CD4-positive, alpha-beta memory T cell (primary cell): ENCODE measurements around the gene APMAP. TPM values are rescaled to one million over a fixed set of nuclear protein-coding genes. Genes with fewer than 3 reads are reported as not detected.
"Not testable (repeated sequence)": the region's sequence is repeated elsewhere in the genome, so short reads cannot be mapped to it uniquely, and the experiment has no call there.

Experiments
- CTCF ChIA-PET: fragments of 350-600 bp; sonication (Branson Sonifier 250); formaldehyde crosslinking; loops from one replicate; lab custom pipeline; 2021; ENCODE audit warnings: inconsistent platforms; ENCODE audit not compliant: partially characterized antibody; lab: Charles Lee
- POLR2A ChIA-PET: fragments of 350-600 bp; sonication (Branson Sonifier 250); formaldehyde crosslinking; loops from one replicate; lab custom pipeline; 2021; ENCODE audit not compliant: partially characterized antibody; lab: Charles Lee
- DNase-seq, 5 donors: peaks; one replicate each; pipeline versions ENCODE4 v3.0.0 to v3.0.0-alpha.2; 2020 to 2022; ENCODE audit warnings: mixed read lengths in 1 of 5
- H3K27ac ChIP-seq: one replicate; pipeline ENCODE4 v1.7.0; 2013; ENCODE audit warnings: low read depth, low read length
- H3K27me3 ChIP-seq: 2 replicates; pipeline ENCODE4 v1.7.0; 2013; ENCODE audit warnings: mild to moderate bottlenecking, low read length, moderate library complexity; ENCODE audit not compliant: insufficient read depth
- H3K36me3 ChIP-seq: 2 replicates; pipeline ENCODE4 v1.7.0; 2013; ENCODE audit warnings: mild to moderate bottlenecking, low read length, moderate library complexity; ENCODE audit not compliant: insufficient read depth
- H3K4me1 ChIP-seq: 2 replicates; pipeline ENCODE4 v1.7.0; 2013; ENCODE audit warnings: mild to moderate bottlenecking, low read length, moderate library complexity; ENCODE audit not compliant: insufficient read depth
- H3K4me3 ChIP-seq, 2 donors: one replicate each; pipeline ENCODE4 v1.7.0; 2013; ENCODE audit warnings: low read length in 2 of 2, mild to moderate bottlenecking in 1 of 2
- H3K9me3 ChIP-seq, 2 donors: one replicate each; pipeline ENCODE4 v1.7.0; 2013; ENCODE audit warnings: low read length in 2 of 2, control low read depth in 1 of 2; ENCODE audit not compliant: control insufficient read depth in 1 of 2
- H3K27ac Mint-ChIP-seq, 7 donors: one replicate each; pipeline ENCODE4 v1.8.0; 2020 to 2021; ENCODE audit warnings: mixed read lengths in 7 of 7, mild to moderate bottlenecking in 6 of 7, inconsistent platforms in 3 of 7, moderate library complexity in 3 of 7
- H3K27me3 Mint-ChIP-seq, 2 donors: one replicate each; pipeline ENCODE4 v1.8.0; 2020 to 2021; ENCODE audit warnings: mixed read lengths in 2 of 2
- H3K36me3 Mint-ChIP-seq, 2 donors: one replicate each; pipeline ENCODE4 v1.8.0; 2020 to 2021; ENCODE audit warnings: mixed read lengths in 2 of 2, inconsistent platforms in 1 of 2, mild to moderate bottlenecking in 1 of 2
- H3K4me1 Mint-ChIP-seq, 4 donors: one replicate each; pipeline ENCODE4 v1.8.0; 2020 to 2021; ENCODE audit warnings: mixed read lengths in 4 of 4, mild to moderate bottlenecking in 1 of 4
- H3K4me3 Mint-ChIP-seq, 8 donors: one replicate each; pipeline ENCODE4 v1.8.0; 2020 to 2021; ENCODE audit warnings: mixed read lengths in 8 of 8, mild to moderate bottlenecking in 7 of 8, moderate library complexity in 6 of 8, inconsistent platforms in 3 of 8
- H3K9me3 Mint-ChIP-seq, 8 donors: one replicate each; pipeline ENCODE4 v1.8.0; 2020 to 2021; ENCODE audit warnings: mixed read lengths in 8 of 8, mild to moderate bottlenecking in 5 of 8, inconsistent platforms in 3 of 8, moderate library complexity in 1 of 8
- intact Hi-C: fragments of 100-400 bp; cut with micrococcal nuclease; formaldehyde crosslinking; loops from one replicate; pipeline ENCODE4 v1.15.1; 2023
- polyA plus RNA-seq, 2 donors: library from polyadenylated mRNA; unstranded; fragments of 300-500 nt; fragmentation: Illumina TruSeq; gene quantifications; one replicate each; pipeline ENCODE4 v1.2.3, GENCODE V29; 2021
- total RNA-seq, 2 experiments: library from RNA; stranded (reverse); gene quantifications; one replicate each; pipeline ENCODE4 v1.2.3, GENCODE V29; 2021

APMAP gene
- total and polyA plus RNA-seq, 4 experiments from 2014 or later: 48.4 to 130 (median 60.4) TPM

GRCh38 chr20:24948939-24949679, 43.4 kb downstream of the APMAP start, which contains the start of gene CST7:
CST7 (plus strand) TSS chr20:24949269; CDS start chr20:24949506, 237 bp downstream.
- H3K27ac Mint-ChIP-seq: peak within 1 kb of the TSS; percentile 81 to 99 (median 96)
- no peaks in the 10 kb centered on the region for H3K9me3 ChIP-seq
- H3K4me3 Mint-ChIP-seq: peak within 1 kb of the TSS; percentile 65 to 91 (median 84)
- no peaks in the 10 kb centered on the region for H3K36me3 ChIP-seq
- ChIA-PET CTCF (interaction anchor here (1.8 to 4.9 kb wide), 2 partner anchors 12 to 18 kb away, joined by 6 to 31 read pairs; no protein-coding TSS in a partner anchor), POLR2A (interaction anchor here (0.6 to 4.2 kb wide), 10 partner anchors 12 to 922 kb away, joined by 3 to 22 read pairs (median 6); partner anchors contain the start of genes ACSS1, APMAP and ENTPD6)
- peaks cover 32 to 80% (median 57%) of the 10 kb centered on the region in 4 donors for H3K4me1 Mint-ChIP-seq
- H3K27ac ChIP-seq: peak within 1 kb of the TSS; percentile 65
- no peaks in the 10 kb centered on the region for H3K27me3 ChIP-seq
- intact Hi-C loops: loop anchor here (1.0 to 2.0 kb wide), 4 partner anchors 18 to 246 kb away; partner anchors contain the start of genes ACSS1, APMAP and ENTPD6
- DNase-seq: peak; percentile 85 to 94 (median 87)
- H3K9me3 Mint-ChIP-seq: peaks cover 0 to 33% (median 24%) of the 10 kb centered on the region in 8 donors
- peaks cover 12 to 35% of the 10 kb centered on the region in 2 donors for H3K36me3 Mint-ChIP-seq
- H3K27me3 Mint-ChIP-seq: no peaks in the 10 kb centered on the region
- peak within 1 kb of the TSS in 1 of 2 donors; percentile 41 for H3K4me3 ChIP-seq
- H3K4me1 ChIP-seq: peaks cover 36% of the 10 kb centered on the region

GRCh38 chr20:24948396-24948938, 44.1 kb downstream of the APMAP start:
- not testable (repeated sequence) for H3K27me3 ChIP-seq, H3K4me3 ChIP-seq, H3K36me3 ChIP-seq, H3K27me3 Mint-ChIP-seq, H3K9me3 ChIP-seq, DNase-seq
- ChIA-PET POLR2A (interaction anchor here (0.6 to 4.2 kb wide), 8 partner anchors 12 to 921 kb away, joined by 3 to 22 read pairs (median 12); partner anchors contain the start of genes ACSS1 and APMAP), CTCF (interaction anchor here (4.9 kb wide), 1 partner anchor 17 kb away, joined by 31 read pairs; no protein-coding TSS in a partner anchor)
- peak overlapping the region; percentile 65 to 91 (median 84) for H3K4me3 Mint-ChIP-seq
- Histone ChIP-seq H3K27ac (peak overlapping the region; percentile 65), H3K4me1 (peaks cover 34% of the 10 kb centered on the region)
- H3K9me3 Mint-ChIP-seq: peaks cover 0 to 33% (median 26%) of the 10 kb centered on the region in 8 donors
- H3K27ac Mint-ChIP-seq: peak overlapping the region; percentile 81 to 99 (median 96)
- intact Hi-C loops: loop anchor here (2.0 kb wide), 2 partner anchors 18 to 110 kb away; partner anchors contain the start of gene ACSS1
- peaks cover 12 to 32% of the 10 kb centered on the region in 2 donors for H3K36me3 Mint-ChIP-seq
- peaks cover 30 to 73% (median 53%) of the 10 kb centered on the region in 4 donors for H3K4me1 Mint-ChIP-seq

- Mint-ChIP-seq H3K27ac (peak overlapping the region in 3 of 7 donors; percentile 43 to 98 (median 60)), H3K36me3 (peaks cover 17 to 26% of the 10 kb centered on the region in 2 donors), H3K9me3 (peaks cover 0 to 33% (median 27%) of the 10 kb centered on the region in 8 donors), H3K4me1 (peaks cover 26 to 55% (median 41%) of the 10 kb centered on the region in 4 donors)
- H3K4me3 Mint-ChIP-seq, intact Hi-C loops, DNase-seq, H3K36me3 ChIP-seq, POLR2A ChIA-PET, H3K27me3 ChIP-seq, H3K27ac ChIP-seq, H3K9me3 ChIP-seq, CTCF ChIA-PET, H3K4me3 ChIP-seq, H3K27me3 Mint-ChIP-seq: not testable (repeated sequence)
- H3K4me1 ChIP-seq: peaks cover 34% of the 10 kb centered on the region
Observed at GRCh38 chr20:24946376-24946775, 46.2 kb downstream of the APMAP start.

GRCh38 chr20:24943731-24944130, 48.8 kb downstream of the APMAP start:
- intact Hi-C loops: no loop called here
- Histone ChIP-seq H3K9me3 (no peaks in the 10 kb centered on the region), H3K27ac (no peak overlapping the region), H3K36me3 (no peaks in the 10 kb centered on the region), H3K27me3 (no peaks in the 10 kb centered on the region), H3K4me1 (peaks cover 11% of the 10 kb centered on the region), H3K4me3 (no peak overlapping the region)
- ChIA-PET POLR2A (no interaction called here), CTCF (interaction anchor here (1.0 kb wide), 1 partner anchor 12 kb away, joined by 4 read pairs; no protein-coding TSS in a partner anchor)
- H3K27ac Mint-ChIP-seq: no peak overlapping the region
- H3K36me3 Mint-ChIP-seq: peaks cover 21 to 24% of the 10 kb centered on the region in 2 donors
- H3K9me3 Mint-ChIP-seq: peaks cover 0 to 38% (median 28%) of the 10 kb centered on the region in 8 donors
- no peaks in the 10 kb centered on the region for H3K27me3 Mint-ChIP-seq
- H3K4me3 Mint-ChIP-seq: no peak overlapping the region
- peaks cover 15 to 29% (median 25%) of the 10 kb centered on the region in 4 donors for H3K4me1 Mint-ChIP-seq
- DNase-seq: no peak

GRCh38 chr20:24943196-24943595, 49.4 kb downstream of the APMAP start:
- ChIA-PET CTCF (no interaction called here), POLR2A (no interaction called here)
- Histone ChIP-seq H3K27ac (no peak overlapping the region), H3K4me1 (peaks cover 6% of the 10 kb centered on the region), H3K4me3 (no peak overlapping the region), H3K36me3 (no peaks in the 10 kb centered on the region), H3K9me3 (no peaks in the 10 kb centered on the region), H3K27me3 (no peaks in the 10 kb centered on the region)
- Mint-ChIP-seq H3K9me3 (peaks cover 0 to 38% (median 27%) of the 10 kb centered on the region in 8 donors), H3K4me1 (peaks cover 10 to 24% (median 20%) of the 10 kb centered on the region in 4 donors), H3K27ac (no peak overlapping the region), H3K27me3 (no peaks in the 10 kb centered on the region), H3K36me3 (peaks cover 21 to 24% of the 10 kb centered on the region in 2 donors), H3K4me3 (no peak overlapping the region)
- intact Hi-C loops: no loop called here
- DNase-seq: no peak

- Mint-ChIP-seq H3K9me3 (peaks cover 0 to 38% (median 26%) of the 10 kb centered on the region in 8 donors), H3K27ac (no peak overlapping the region), H3K27me3 (no peaks in the 10 kb centered on the region), H3K4me1 (peaks cover 6 to 18% (median 15%) of the 10 kb centered on the region in 4 donors), H3K4me3 (no peak overlapping the region), H3K36me3 (peaks cover 21 to 24% of the 10 kb centered on the region in 2 donors)
- H3K9me3 ChIP-seq: no peaks in the 10 kb centered on the region
- CTCF ChIA-PET: no interaction called here
- peaks cover 1% of the 10 kb centered on the region for H3K4me1 ChIP-seq
- intact Hi-C loops: no loop called here
- no peaks in the 10 kb centered on the region for H3K36me3 ChIP-seq
- POLR2A ChIA-PET: no interaction called here
- no peak overlapping the region for H3K4me3 ChIP-seq
- H3K27me3 ChIP-seq: no peaks in the 10 kb centered on the region
- no peak overlapping the region for H3K27ac ChIP-seq
- no peak for DNase-seq
Observed at GRCh38 chr20:24942679-24943078, 49.9 kb downstream of the APMAP start.
